Stimulated activated CD8-positive, alpha-beta memory T cell treated with anti-CD3 and anti-CD28 coated beads, Interleukin-4, amount 100 ng/mL, for 4 hours (primary cell): ENCODE results near the gene PIP4K2A.

Source experiments
- DNase-seq, 2 donors: peaks; one replicate each; pipeline ENCODE4 v3.0.0-alpha.2; 2020; ENCODE audit warnings: low read depth in 2 of 2, low spot score in 1 of 2

The PIP4K2A gene

GRCh38 chr10:22489975-22490374, 224.4 kb downstream of the PIP4K2A start:
- no peak for DNase-seq

- DNase-seq: no peak
These were observed 224.9 kb downstream of the PIP4K2A start for GRCh38 chr10:22489467-22489866.

GRCh38 chr10:22486431-22486830, 227.9 kb downstream of the PIP4K2A start:
- DNase-seq: no peak
